A673 (cell line): ENCODE measurements around the gene CEP41. TPM values are rescaled to one million over a fixed set of nuclear protein-coding genes. Genes with fewer than 3 reads are reported as not detected.

Source experiments
- BruUV-seq: library from RNA; stranded (reverse); fragments of 400-500 nt; replicated peaks from 2 replicates; lab custom pipeline; 2021; lab: Mats Ljungman, UMichigan
- CTCF ChIA-PET: fragments of 300-600 bp; sonication (Branson Sonifier 250); formaldehyde crosslinking; loops from one replicate; lab custom pipeline; 2022; ENCODE audit warnings: antibody characterized with exemption; lab: Charles Lee
- POLR2A ChIA-PET: fragments of 300-600 bp; sonication (Branson Sonifier 250); formaldehyde crosslinking; loops from one replicate; lab custom pipeline; 2022; ENCODE audit warnings: antibody characterized with exemption; ENCODE audit not compliant: low non-redundant PET; lab: Charles Lee
- DNase-seq: peaks from one replicate; pipeline ENCODE4 v3.0.0-alpha.2; 2015; ENCODE audit warnings: low spot score
- H3K27ac ChIP-seq: fragments of 200-600 bp; sonication (generic); 2 replicates; pipeline ENCODE4 v1.5.1; 2016; ENCODE audit warnings: mixed run types, low read depth, mild to moderate bottlenecking, mixed read lengths, antibody characterized with exemption, low read length; ENCODE audit not compliant: poor library complexity, severe bottlenecking
- H3K27me3 ChIP-seq: fragments of 200-600 bp; sonication (generic); replicated peaks from 2 replicates; pipeline ENCODE4 v1.6.1; 2017; ENCODE audit warnings: mixed run types, low read depth, mild to moderate bottlenecking, mixed read lengths, antibody characterized with exemption, low read length; ENCODE audit not compliant: insufficient read depth, poor library complexity
- H3K36me3 ChIP-seq: fragments of 200-600 bp; sonication (generic); 2 replicates; pipeline ENCODE4 v1.6.1; 2016; ENCODE audit warnings: mixed run types, mild to moderate bottlenecking, mixed read lengths, antibody characterized with exemption, low read length; ENCODE audit not compliant: insufficient read depth, poor library complexity, severe bottlenecking
- H3K4me1 ChIP-seq: fragments of 200-600 bp; sonication (generic); 2 replicates; pipeline ENCODE4 v1.6.1; 2017; ENCODE audit warnings: mixed run types, mild to moderate bottlenecking, mixed read lengths, antibody characterized with exemption, low read length; ENCODE audit not compliant: insufficient read depth, poor library complexity, severe bottlenecking
- H3K4me3 ChIP-seq: fragments of 200-600 bp; sonication (generic); 2 replicates; pipeline ENCODE4 v1.5.1; 2016; ENCODE audit warnings: low read depth, mixed run types, mild to moderate bottlenecking, mixed read lengths, low read length; ENCODE audit not compliant: poor library complexity, severe bottlenecking
- H3K9me3 ChIP-seq: fragments of 200-600 bp; sonication (generic); 2 replicates; pipeline ENCODE4 v1.6.1; 2016; ENCODE audit warnings: mixed run types, low read depth, mild to moderate bottlenecking, mixed read lengths, antibody characterized with exemption, low read length; ENCODE audit not compliant: poor library complexity, severe bottlenecking
- EZH2 ChIP-seq: fragments of 200-600 bp; sonication (generic); IDR thresholded peaks from 2 replicates; pipeline ENCODE4 v1.6.1; 2017; ENCODE audit warnings: borderline replicate concordance, low read depth, mild to moderate bottlenecking, mixed read lengths, antibody characterized with exemption, low read length; ENCODE audit not compliant: poor library complexity, severe bottlenecking
- intact Hi-C: fragments of 100-400 bp; cut with micrococcal nuclease; formaldehyde crosslinking; loops from one replicate; pipeline ENCODE4 v1.10.0; 2022; ENCODE audit not compliant: unreplicated experiment
- total RNA-seq: library from RNA; stranded (reverse); gene quantifications from 2 replicates; pipeline ENCODE4 v1.2.3, GENCODE V29; 2021
- TF ChIP-seq, protein P1 (sequence below): fragments of 300-800, 200-600 bp; sonication (generic); conservative IDR thresholded peaks from 2 replicates; pipeline ENCODE4 v1.5.1; 2017; ENCODE audit warnings: low read depth, mild to moderate bottlenecking, antibody characterized with exemption, low read length, moderate library complexity, mixed read lengths

Gene CEP41
- total RNA-seq, 1 experiment from 2014 or later, result 25.7 TPM

GRCh38 chr7:130383187-130383980 is 57.4 kb downstream of the CEP41 start:
- H3K27me3 ChIP-seq, result no peaks in the 10 kb centered on the region
- ChIA-PET CTCF (no interaction called here), POLR2A (no interaction called here)
- intact Hi-C loops, result no loop called here
- TF ChIP-seq, protein P1, sequence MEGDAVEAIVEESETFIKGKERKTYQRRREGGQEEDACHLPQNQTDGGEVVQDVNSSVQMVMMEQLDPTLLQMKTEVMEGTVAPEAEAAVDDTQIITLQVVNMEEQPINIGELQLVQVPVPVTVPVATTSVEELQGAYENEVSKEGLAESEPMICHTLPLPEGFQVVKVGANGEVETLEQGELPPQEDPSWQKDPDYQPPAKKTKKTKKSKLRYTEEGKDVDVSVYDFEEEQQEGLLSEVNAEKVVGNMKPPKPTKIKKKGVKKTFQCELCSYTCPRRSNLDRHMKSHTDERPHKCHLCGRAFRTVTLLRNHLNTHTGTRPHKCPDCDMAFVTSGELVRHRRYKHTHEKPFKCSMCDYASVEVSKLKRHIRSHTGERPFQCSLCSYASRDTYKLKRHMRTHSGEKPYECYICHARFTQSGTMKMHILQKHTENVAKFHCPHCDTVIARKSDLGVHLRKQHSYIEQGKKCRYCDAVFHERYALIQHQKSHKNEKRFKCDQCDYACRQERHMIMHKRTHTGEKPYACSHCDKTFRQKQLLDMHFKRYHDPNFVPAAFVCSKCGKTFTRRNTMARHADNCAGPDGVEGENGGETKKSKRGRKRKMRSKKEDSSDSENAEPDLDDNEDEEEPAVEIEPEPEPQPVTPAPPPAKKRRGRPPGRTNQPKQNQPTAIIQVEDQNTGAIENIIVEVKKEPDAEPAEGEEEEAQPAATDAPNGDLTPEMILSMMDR, result no peak
- TF ChIP-seq EZH2, result no peak
- no TSS peak for BruUV-seq
- no peaks in the 10 kb centered on the region for H3K4me1 ChIP-seq
- H3K27ac ChIP-seq, result no peak overlapping the region
- H3K9me3 ChIP-seq, result no peaks in the 10 kb centered on the region
- no peak overlapping the region for H3K4me3 ChIP-seq
- no peak for DNase-seq
- H3K36me3 ChIP-seq, result no peaks in the 10 kb centered on the region

DNA sequence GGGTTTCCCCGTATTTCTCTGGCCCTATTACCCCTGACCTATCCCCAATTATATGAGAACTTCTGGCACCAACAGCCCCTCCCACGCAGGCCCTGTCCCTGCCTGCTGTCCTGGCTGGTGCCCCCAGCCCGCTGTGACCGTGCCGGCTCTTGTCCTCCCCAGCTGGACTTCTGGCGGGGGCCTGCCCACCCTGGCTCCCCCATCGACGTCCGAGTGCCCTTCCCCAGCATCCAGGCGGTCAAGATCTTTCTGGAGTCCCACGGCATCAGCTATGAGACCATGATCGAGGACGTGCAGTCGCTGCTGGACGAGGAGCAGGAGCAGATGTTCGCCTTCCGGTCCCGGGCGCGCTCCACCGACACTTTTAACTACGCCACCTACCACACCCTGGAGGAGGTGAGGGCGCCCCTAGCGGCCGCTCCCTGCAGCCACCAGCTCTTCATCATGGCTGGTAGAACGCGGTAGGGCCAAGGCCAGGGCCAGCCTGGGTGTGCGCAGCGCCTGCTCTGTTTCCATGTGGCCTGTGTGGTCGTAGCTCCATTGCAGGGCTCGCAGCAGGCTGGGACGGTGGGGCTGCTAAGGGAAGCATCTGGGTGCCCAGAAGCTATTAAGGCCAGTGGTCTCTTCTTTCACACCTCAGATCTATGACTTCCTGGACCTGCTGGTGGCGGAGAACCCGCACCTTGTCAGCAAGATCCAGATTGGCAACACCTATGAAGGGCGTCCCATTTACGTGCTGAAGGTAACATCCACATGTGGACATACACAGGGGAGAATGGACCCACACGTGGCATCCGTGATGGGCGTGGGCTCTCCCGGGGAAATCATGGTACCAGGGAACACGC is 59.1 kb downstream of the CEP41 start:
- intact Hi-C loops, result no loop called here
- TF ChIP-seq EZH2, result no peak
- TF ChIP-seq, protein P1, result no peak
- Histone ChIP-seq H3K27ac (no peak overlapping the region), H3K36me3 (no peaks in the 10 kb centered on the region), H3K27me3 (no peaks in the 10 kb centered on the region), H3K4me3 (no peak overlapping the region), H3K4me1 (no peaks in the 10 kb centered on the region), H3K9me3 (no peaks in the 10 kb centered on the region)
- no TSS peak for BruUV-seq
- CTCF ChIA-PET, result no interaction called here
- DNase-seq, result no peak
- POLR2A ChIA-PET, result no interaction called here

GRCh38 chr7:130380861-130381455 is 59.9 kb downstream of the CEP41 start:
- CTCF ChIA-PET, result no interaction called here
- Histone ChIP-seq H3K4me1 (no peaks in the 10 kb centered on the region), H3K27me3 (no peaks in the 10 kb centered on the region), H3K4me3 (no peak overlapping the region), H3K36me3 (no peaks in the 10 kb centered on the region), H3K27ac (no peak overlapping the region), H3K9me3 (no peaks in the 10 kb centered on the region)
- TF ChIP-seq, protein P1, result no peak
- no peak for TF ChIP-seq EZH2
- intact Hi-C loops, result no loop called here
- POLR2A ChIA-PET, result no interaction called here
- BruUV-seq, result no TSS peak
- no peak for DNase-seq
